ENCODE measurements around the gene REEP5.
A peak's percentile ranks its signal among the peaks of the same experiment; 100 is the strongest.
"Not testable (repeated sequence)": the region's sequence is repeated elsewhere in the genome, so short reads cannot be mapped to it uniquely, and the experiment has no call there.

REEP5 gene

GRCh38 chr5:112880219-112880964 is 41.6 kb downstream of the REEP5 start:
- DNase-seq = no peak

GRCh38 chr5:112878760-112879159 is 43.3 kb downstream of the REEP5 start:
- peak; percentile 39 to 53 for DNase-seq

GRCh38 chr5:112878101-112878500 is 43.9 kb downstream of the REEP5 start:
- DNase-seq = no peak

GRCh38 chr5:112876362-112876761 is 45.7 kb downstream of the REEP5 start:
- no peak for DNase-seq

- no peak for DNase-seq
Measured at GRCh38 chr5:112870966-112871365, 51.1 kb downstream of the REEP5 start.

GRCh38 chr5:112869948-112870347 is 52.1 kb downstream of the REEP5 start:
- DNase-seq = no peak

GRCh38 chr5:112867411-112867810 is 54.6 kb downstream of the REEP5 start:
- no peak for DNase-seq

GRCh38 chr5:112866739-112867138 is 55.3 kb downstream of the REEP5 start:
- no peak for DNase-seq

- no peak for DNase-seq
Measured at GRCh38 chr5:112865128-112865527, 56.9 kb downstream of the REEP5 start.

GRCh38 chr5:112863549-112863948 is 58.5 kb downstream of the REEP5 start:
- DNase-seq = no peak

GRCh38 chr5:112862085-112862484 is 59.9 kb downstream of the REEP5 start:
- no peak for DNase-seq

GRCh38 chr5:112861638-112861985 is 60.4 kb downstream of the REEP5 start:
- no peak for DNase-seq

GRCh38 chr5:112860929-112861637 is 60.9 kb downstream of the REEP5 start, which contains the start of gene SRP19:
Gene SRP19, plus strand, starts transcription at chr5:112861287. Its CDS starts 90 bp downstream, at chr5:112861377.
- DNase-seq = peak; percentile 85 to 87

- not testable (repeated sequence) for DNase-seq
Measured at GRCh38 chr5:112860571-112860928, 61.5 kb downstream of the REEP5 start.

- no peak for DNase-seq
Measured at GRCh38 chr5:112857866-112858265, 64.2 kb downstream of the REEP5 start.

GRCh38 chr5:112854651-112855050 is 67.4 kb downstream of the REEP5 start:
- no peak for DNase-seq

GRCh38 chr5:112849912-112850311 is 72.1 kb downstream of the REEP5 start:
- DNase-seq = no peak

- no peak for DNase-seq
Measured at GRCh38 chr5:112848116-112848811, 73.8 kb downstream of the REEP5 start.

GRCh38 chr5:112847306-112847705 is 74.7 kb downstream of the REEP5 start:
- no peak for DNase-seq

- no peak for DNase-seq
Measured at GRCh38 chr5:112846556-112846955, 75.5 kb downstream of the REEP5 start.

- no peak for DNase-seq
Measured at GRCh38 chr5:112844489-112844888, 77.5 kb downstream of the REEP5 start.

- no peak for DNase-seq
Measured at GRCh38 chr5:112833971-112834370, 88.1 kb downstream of the REEP5 start.

GRCh38 chr5:112830378-112830777 is 91.6 kb downstream of the REEP5 start:
- no peak for DNase-seq

Measured in activated CD4-positive, alpha-beta T cell treated with anti-CD3 and anti-CD28 coated beads, Interleukin-2, amount 50 U/mL, for 4 hours (primary cell).